ENCODE data around the gene SF3B4.

DNA sequence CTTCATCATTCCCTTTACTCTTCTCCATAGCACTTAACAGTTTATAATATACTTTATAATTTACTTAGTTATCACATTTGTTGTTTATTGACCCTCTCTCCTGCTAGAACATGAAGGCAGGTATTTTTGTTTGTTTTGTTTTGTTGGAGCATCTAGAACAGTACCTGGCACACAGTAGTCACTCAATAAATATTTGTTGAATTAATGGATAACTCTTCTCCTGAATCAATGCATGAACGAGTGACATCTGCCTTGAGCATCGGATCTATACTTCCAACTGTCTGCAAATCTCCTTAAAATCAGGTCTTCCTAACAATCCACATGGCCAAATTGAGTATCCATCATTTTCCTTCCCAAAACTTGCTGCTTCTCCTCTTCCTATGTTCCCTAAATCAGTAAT, 44.9 kb upstream of the SF3B4 start:
- TF ChIP-seq, protein P1, sequence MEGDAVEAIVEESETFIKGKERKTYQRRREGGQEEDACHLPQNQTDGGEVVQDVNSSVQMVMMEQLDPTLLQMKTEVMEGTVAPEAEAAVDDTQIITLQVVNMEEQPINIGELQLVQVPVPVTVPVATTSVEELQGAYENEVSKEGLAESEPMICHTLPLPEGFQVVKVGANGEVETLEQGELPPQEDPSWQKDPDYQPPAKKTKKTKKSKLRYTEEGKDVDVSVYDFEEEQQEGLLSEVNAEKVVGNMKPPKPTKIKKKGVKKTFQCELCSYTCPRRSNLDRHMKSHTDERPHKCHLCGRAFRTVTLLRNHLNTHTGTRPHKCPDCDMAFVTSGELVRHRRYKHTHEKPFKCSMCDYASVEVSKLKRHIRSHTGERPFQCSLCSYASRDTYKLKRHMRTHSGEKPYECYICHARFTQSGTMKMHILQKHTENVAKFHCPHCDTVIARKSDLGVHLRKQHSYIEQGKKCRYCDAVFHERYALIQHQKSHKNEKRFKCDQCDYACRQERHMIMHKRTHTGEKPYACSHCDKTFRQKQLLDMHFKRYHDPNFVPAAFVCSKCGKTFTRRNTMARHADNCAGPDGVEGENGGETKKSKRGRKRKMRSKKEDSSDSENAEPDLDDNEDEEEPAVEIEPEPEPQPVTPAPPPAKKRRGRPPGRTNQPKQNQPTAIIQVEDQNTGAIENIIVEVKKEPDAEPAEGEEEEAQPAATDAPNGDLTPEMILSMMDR (IDR thresholded peaks at IDR 0.05; ENCODE audit: low read depth, low read length, poor library complexity, severe bottlenecking): no peak
- TF ChIP-seq EZH2phosphoT487 (IDR thresholded peaks at IDR 0.05; ENCODE audit: borderline replicate concordance, low read length): no peak
